ENCODE measurements around the gene B3GLCT. TPM values are rescaled to one million over a fixed set of nuclear protein-coding genes. Genes with fewer than 3 reads are reported as not detected.

B3GLCT gene
- total and polyA plus RNA-seq, 10 of the 15 experiments (the other 5 are each of a cell fraction or from before 2014, with no cell fraction given): 0.07 to 0.89 (median 0.25) TPM

GRCh38 chr13:31261241-31261640, 61.5 kb downstream of the B3GLCT start (continued):
- no peak for TF ChIP-seq ZBTB40 (IDR thresholded peaks at IDR 0.05; ENCODE audit: borderline replicate concordance)
- TF ChIP-seq SMC3 (IDR thresholded peaks at IDR 0.05; ENCODE audit: borderline replicate concordance, low read length): no peak
- TF ChIP-seq CEBPZ (IDR thresholded peaks at IDR 0.05; ENCODE audit: low read depth, low read length): no peak

- DNase-seq (ENCODE audit: low read depth, low spot score): no peak
- Histone ChIP-seq H4K20me1 (ENCODE audit: control insufficient read depth, insufficient read depth) (no peaks in the 10 kb centered on the region), H2AFZ (ENCODE audit: control insufficient read depth, low read depth, low read length) (no peak overlapping the region), H3K4me2 (ENCODE audit: control insufficient read depth, insufficient read depth) (no peak overlapping the region), H3K4me1 (ENCODE audit: control insufficient read depth, insufficient read depth, low read length) (no peaks in the 10 kb centered on the region), H3K4me3 (no peak overlapping the region), H3K79me2 (ENCODE audit: control insufficient read depth, insufficient read depth, low read length) (no peaks in the 10 kb centered on the region), H3K9ac (ENCODE audit: control insufficient read depth, insufficient read depth, low read length) (no peak overlapping the region), H3K36me3 (ENCODE audit: control insufficient read depth in 2 of 2, insufficient read depth in 2 of 2, low read length in 1 of 2) (no peaks in the 10 kb centered on the region), H3K9me3 (replicated peaks; ENCODE audit: control insufficient read depth, insufficient read depth, low read length) (no peaks in the 10 kb centered on the region), H3K27ac (ENCODE audit: control insufficient read depth, insufficient read depth) (no peak overlapping the region), H3K27me3 (replicated peaks in 1 of 2; ENCODE audit: control insufficient read depth in 2 of 2, insufficient read depth in 2 of 2, low read length in 1 of 2) (no peaks in the 10 kb centered on the region; a peak in 1 of 4 replicates)
- ATAC-seq: no peak
- ChIA-PET SMC1A (ENCODE audit: uncharacterized antibody, unreplicated experiment) (no interaction called here), CTCF (no interaction called here), RAD21 (ENCODE audit: unreplicated experiment) (no interaction called here), POLR2A (no interaction called here)
- no TSS peak for BruUV-seq (replicated peaks)
- in situ Hi-C loops (cut with MboI): no loop called here
- 9% methylated on average over 1 of the region's 1 CpG for WGBS (ENCODE audit: insufficient coverage, insufficient replicate concordance, low lambda C conversion rate, missing lambda C conversion rate)
- no peak for FAIRE-seq
- intact Hi-C loops (cut with micrococcal nuclease; ENCODE audit: unreplicated experiment): no loop called here
- TF ChIP-seq REST (IDR thresholded peaks at IDR 0.05; ENCODE audit: low read depth, low read length) (no peak), ZNF24 (IDR thresholded peaks at IDR 0.05) (no peak), ETV6 (conservative IDR thresholded peaks at IDR 0.05 in 1 of 2, IDR thresholded peaks at IDR 0.05 in 1 of 2; ENCODE audit: borderline replicate concordance in 1 of 2, low read depth in 1 of 2) (no peak), HDGF (IDR thresholded peaks at IDR 0.05) (no peak), HCFC1 (IDR thresholded peaks at IDR 0.05; ENCODE audit: low read length) (no peak), ATF2 (IDR thresholded peaks at IDR 0.05; ENCODE audit: low read length) (no peak)
Observed at GRCh38 chr13:31263346-31263745, 63.6 kb downstream of the B3GLCT start.
